Measurements from ENCODE around the gene UNC79.

The UNC79 gene

GRCh38 chr14:93727039-93727740 is 296.5 kb downstream of the UNC79 start:
- H3K79me2 ChIP-seq (ENCODE audit: low read length): no peaks in the 10 kb centered on the region
- H3K4me2 ChIP-seq (ENCODE audit: low read depth, low read length): no peak overlapping the region
- no peaks in the 10 kb centered on the region for H3F3A ChIP-seq (ENCODE audit: insufficient read depth, low read length)
- H3K4me1 ChIP-seq (ENCODE audit: low read length): no peaks in the 10 kb centered on the region
- H3K36me3 ChIP-seq (replicated peaks; ENCODE audit: insufficient read depth, low read length): no peaks in the 10 kb centered on the region
- H4K20me1 ChIP-seq (ENCODE audit: insufficient read depth, low read length): no peaks in the 10 kb centered on the region
- no peak for DNase-seq
- H2AFZ ChIP-seq (ENCODE audit: low read length): no peak overlapping the region
- H3K27ac ChIP-seq (ENCODE audit: low read length): no peak overlapping the region
- no peak overlapping the region for H3K9ac ChIP-seq (ENCODE audit: low read length)
- no peaks in the 10 kb centered on the region for H3K9me2 ChIP-seq (replicated peaks; ENCODE audit: insufficient read depth, low read length)
- no peaks in the 10 kb centered on the region for H3K27me3 ChIP-seq (replicated peaks; ENCODE audit: insufficient read depth, low read length)
- H3K9me3 ChIP-seq (replicated peaks; ENCODE audit: insufficient read depth, low read length): no peaks in the 10 kb centered on the region
- TF ChIP-seq CTCF (IDR thresholded peaks at IDR 0.05; ENCODE audit: low read length): no peak
- TF ChIP-seq EZH2phosphoT487 (IDR thresholded peaks at IDR 0.05; ENCODE audit: low read length): no peak
- no peak for TF ChIP-seq EZH2 (optimal IDR thresholded peaks at IDR 0.05; ENCODE audit: low read depth, low read length)
- H3K4me3 ChIP-seq (ENCODE audit: low read length): no peak overlapping the region

GRCh38 chr14:93727917-93728650 is 297.3 kb downstream of the UNC79 start:
- no peak overlapping the region for H3K27ac ChIP-seq (ENCODE audit: low read length)
- no peaks in the 10 kb centered on the region for H3K79me2 ChIP-seq (ENCODE audit: low read length)
- no peak overlapping the region for H3K4me3 ChIP-seq (ENCODE audit: low read length)
- H3K9me3 ChIP-seq (replicated peaks; ENCODE audit: insufficient read depth, low read length): no peaks in the 10 kb centered on the region
- no peaks in the 10 kb centered on the region for H3K27me3 ChIP-seq (replicated peaks; ENCODE audit: insufficient read depth, low read length)
- no peak for TF ChIP-seq EZH2 (optimal IDR thresholded peaks at IDR 0.05; ENCODE audit: low read depth, low read length)
- TF ChIP-seq EZH2phosphoT487 (IDR thresholded peaks at IDR 0.05; ENCODE audit: low read length): no peak
- no peak for TF ChIP-seq CTCF (IDR thresholded peaks at IDR 0.05; ENCODE audit: low read length)
- no peak overlapping the region for H3K4me2 ChIP-seq (ENCODE audit: low read depth, low read length)
- DNase-seq: no peak
- H4K20me1 ChIP-seq (ENCODE audit: insufficient read depth, low read length): no peaks in the 10 kb centered on the region
- no peaks in the 10 kb centered on the region for H3F3A ChIP-seq (ENCODE audit: insufficient read depth, low read length)
- H3K9ac ChIP-seq (ENCODE audit: low read length): no peak overlapping the region
- H3K4me1 ChIP-seq (ENCODE audit: low read length): no peaks in the 10 kb centered on the region
- H3K9me2 ChIP-seq (replicated peaks; ENCODE audit: insufficient read depth, low read length): no peaks in the 10 kb centered on the region
- no peak overlapping the region for H2AFZ ChIP-seq (ENCODE audit: low read length)
- no peaks in the 10 kb centered on the region for H3K36me3 ChIP-seq (replicated peaks; ENCODE audit: insufficient read depth, low read length)

GRCh38 chr14:93728651-93729016 is 297.9 kb downstream of the UNC79 start:
- Histone ChIP-seq H3K4me1 (ENCODE audit: low read length) (no peaks in the 10 kb centered on the region), H3F3A (ENCODE audit: insufficient read depth, low read length) (no peaks in the 10 kb centered on the region), H3K9me3 (replicated peaks; ENCODE audit: insufficient read depth, low read length) (no peaks in the 10 kb centered on the region), H3K9ac (ENCODE audit: low read length) (no peak overlapping the region), H3K36me3 (replicated peaks; ENCODE audit: insufficient read depth, low read length) (no peaks in the 10 kb centered on the region), H3K4me3 (ENCODE audit: low read length) (no peak overlapping the region), H3K4me2 (ENCODE audit: low read depth, low read length) (no peak overlapping the region), H3K79me2 (ENCODE audit: low read length) (no peaks in the 10 kb centered on the region), H3K27ac (ENCODE audit: low read length) (no peak overlapping the region), H3K9me2 (replicated peaks; ENCODE audit: insufficient read depth, low read length) (no peaks in the 10 kb centered on the region), H2AFZ (ENCODE audit: low read length) (no peak overlapping the region), H4K20me1 (ENCODE audit: insufficient read depth, low read length) (no peaks in the 10 kb centered on the region), H3K27me3 (replicated peaks; ENCODE audit: insufficient read depth, low read length) (no peaks in the 10 kb centered on the region)
- no peak for TF ChIP-seq EZH2phosphoT487 (IDR thresholded peaks at IDR 0.05; ENCODE audit: low read length)
- no peak for TF ChIP-seq EZH2 (optimal IDR thresholded peaks at IDR 0.05; ENCODE audit: low read depth, low read length)
- TF ChIP-seq CTCF (IDR thresholded peaks at IDR 0.05; ENCODE audit: low read length): no peak
- no peak for DNase-seq
